CD4-positive, alpha-beta T cell treated with Interleukin-15 for 4 hours (primary cell): ENCODE results near the gene ERICH6B.

Experiments
- DNase-seq: peaks from one replicate; pipeline ENCODE4 v3.0.0-alpha.2; 2020; ENCODE audit warnings: low spot score

ERICH6B gene

GRCh38 chr13:45500492-45501174 lies 114.9 kb downstream of the ERICH6B start:
- DNase-seq: no peak

DNA sequence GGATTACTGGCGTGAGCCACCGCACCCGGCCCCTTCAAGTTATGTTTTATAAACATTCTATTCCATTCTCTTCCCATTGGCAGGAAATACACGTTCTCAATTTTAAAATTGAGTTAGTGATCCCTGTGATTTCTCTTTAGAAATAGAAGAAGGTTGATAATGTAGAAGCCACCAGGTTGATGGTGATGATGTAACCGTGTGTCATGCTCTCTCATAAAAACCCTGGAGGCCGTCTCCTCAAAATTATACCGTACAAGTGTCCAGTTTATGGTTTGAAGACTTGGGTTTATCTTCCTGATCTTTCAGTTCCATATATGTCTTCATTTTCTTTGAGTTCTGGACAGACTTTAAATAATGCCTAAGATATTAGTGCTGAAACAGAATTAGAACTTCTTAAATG lies 118.6 kb downstream of the ERICH6B start:
- DNase-seq: no peak

GRCh38 chr13:45492538-45492937 lies 123.0 kb downstream of the ERICH6B start:
- no peak for DNase-seq
